HG03095 (cell line): Measurements from ENCODE around the gene SMURF1.

Source experiments
- ATAC-seq: cut with Tn5 transposase; IDR thresholded peaks from one replicate; pipeline ENCODE4 v1.9.1; 2021; ENCODE audit warnings: moderate library complexity; ENCODE audit not compliant: unreplicated experiment

Gene SMURF1

GRCh38 chr7:98994046-98994944 lies 149.6 kb downstream of the SMURF1 start:
- no peak for ATAC-seq

- no peak for ATAC-seq
Measured at GRCh38 chr7:98993024-98993897, 150.6 kb downstream of the SMURF1 start.

GRCh38 chr7:98992076-98992475 lies 151.8 kb downstream of the SMURF1 start:
- ATAC-seq = no peak

- no peak for ATAC-seq
Measured at GRCh38 chr7:98991141-98991540, 152.8 kb downstream of the SMURF1 start.

- no peak for ATAC-seq
Measured at GRCh38 chr7:98990356-98990755, 153.6 kb downstream of the SMURF1 start.

GRCh38 chr7:98988641-98989040 lies 155.3 kb downstream of the SMURF1 start:
- no peak for ATAC-seq

- ATAC-seq = no peak
Measured at GRCh38 chr7:98985945-98986344, 158.0 kb downstream of the SMURF1 start.

- ATAC-seq = no peak
Measured at GRCh38 chr7:98985406-98985805, 158.5 kb downstream of the SMURF1 start.

- no peak for ATAC-seq
Measured at GRCh38 chr7:98984126-98984525, 159.8 kb downstream of the SMURF1 start.

GRCh38 chr7:98982686-98983085 lies 161.2 kb downstream of the SMURF1 start:
- ATAC-seq = no peak

GRCh38 chr7:98981701-98982100 lies 162.2 kb downstream of the SMURF1 start:
- no peak for ATAC-seq

GRCh38 chr7:98978672-98979071 lies 165.2 kb downstream of the SMURF1 start:
- no peak for ATAC-seq
